ENCODE results near the gene ZNF462. TPM values are rescaled to one million over a fixed set of nuclear protein-coding genes. Genes with fewer than 3 reads are reported as not detected.
"Not testable (repeated sequence)": the region's sequence is repeated elsewhere in the genome, so short reads cannot be mapped to it uniquely, and the experiment has no call there.

Gene ZNF462
- total RNA-seq, 1 donor from 2014 or later, result 32.4 TPM

GRCh38 chr9:106964329-106964728, 101.4 kb downstream of the ZNF462 start:
- no peak for DNase-seq

DNA sequence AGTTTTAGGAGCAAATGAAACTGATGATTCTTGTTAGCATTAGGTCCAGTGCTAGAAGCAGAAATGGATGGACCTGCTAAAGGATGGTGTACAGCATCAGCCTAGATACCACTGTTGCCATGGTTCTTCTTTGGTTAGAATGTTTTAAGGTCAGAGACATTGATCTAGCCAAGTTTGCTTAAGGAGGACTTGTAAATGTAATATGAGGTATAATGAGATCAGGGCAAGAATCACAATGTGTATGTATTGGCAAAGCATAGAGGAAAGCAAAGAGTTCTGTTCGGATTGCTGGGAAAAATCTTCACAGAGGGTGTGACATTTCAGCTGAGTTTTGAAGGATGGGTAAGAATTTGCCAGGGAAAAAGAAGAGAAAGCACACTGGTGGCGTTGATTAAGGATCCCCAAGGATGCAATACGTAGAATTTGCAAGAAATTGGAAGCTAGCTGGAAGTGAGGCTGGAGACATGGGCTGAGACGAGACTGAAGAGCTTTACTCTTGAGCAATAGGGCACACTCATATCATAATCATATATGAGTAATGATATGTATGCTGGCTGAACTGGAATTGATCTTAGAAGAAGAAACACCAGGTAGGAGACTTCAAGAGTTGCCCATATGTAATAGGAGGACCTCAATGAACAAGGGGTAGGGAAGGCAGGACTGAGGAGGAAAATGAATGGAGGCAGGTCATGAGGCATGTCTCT, 102.0 kb downstream of the ZNF462 start:
- DNase-seq, result no peak

GRCh38 chr9:106966481-106966880, 103.5 kb downstream of the ZNF462 start:
- no peak for DNase-seq

DNA sequence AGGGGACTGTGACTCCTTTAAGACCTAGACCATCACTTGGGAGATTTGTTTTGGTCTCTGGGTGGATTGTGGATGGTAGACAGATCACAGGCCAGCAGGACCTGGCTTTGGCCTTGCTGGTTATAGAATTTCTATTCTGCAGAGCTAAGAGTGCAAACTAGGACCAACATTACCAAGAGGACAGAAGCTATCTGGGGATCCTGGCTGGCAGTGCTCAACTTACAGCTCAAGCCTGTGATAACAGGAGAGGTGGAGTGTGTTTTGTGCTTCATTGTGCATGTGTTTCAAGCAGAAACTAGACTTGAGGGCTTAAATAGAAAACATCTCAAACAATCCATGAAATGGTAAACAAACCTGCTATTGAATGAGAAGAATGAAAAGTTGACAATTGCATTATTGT, 106.7 kb downstream of the ZNF462 start:
- DNase-seq, result no peak

GRCh38 chr9:106970219-106970975, 107.4 kb downstream of the ZNF462 start:
- DNase-seq, result peak; percentile 7

GRCh38 chr9:106970976-106971457, 108.1 kb downstream of the ZNF462 start:
- DNase-seq, result no peak

GRCh38 chr9:106972082-106972481, 109.1 kb downstream of the ZNF462 start:
- DNase-seq, result no peak

GRCh38 chr9:106974341-106974740, 111.4 kb downstream of the ZNF462 start:
- DNase-seq, result no peak

- DNase-seq, result no peak
These were observed 113.8 kb downstream of the ZNF462 start for GRCh38 chr9:106976772-106977171.

DNA sequence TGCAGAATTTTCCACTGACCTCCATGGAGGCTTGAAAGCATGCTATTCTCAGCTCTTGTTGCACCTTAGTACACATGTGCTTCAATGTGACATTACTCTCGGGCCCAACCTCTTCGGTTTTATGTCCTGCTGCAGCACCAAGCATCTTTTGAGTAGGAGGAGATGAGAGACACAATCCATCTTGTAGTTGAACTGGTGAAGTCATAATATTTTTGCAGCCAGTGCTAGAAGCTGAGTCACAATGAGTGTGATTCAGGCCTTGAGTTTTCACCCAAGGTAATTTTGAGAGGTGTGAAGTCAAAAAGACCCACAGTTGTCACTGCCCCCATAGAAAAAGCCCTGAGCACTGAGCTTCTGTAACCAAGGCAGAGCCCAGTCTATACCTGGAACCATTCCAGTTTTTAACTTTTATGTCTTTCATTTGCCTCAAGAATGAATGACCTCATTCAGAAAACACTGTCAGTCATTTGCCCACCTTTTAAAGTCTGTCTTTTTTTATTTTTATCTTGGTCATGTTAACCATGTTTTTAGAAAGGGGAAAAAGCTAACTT, 117.7 kb downstream of the ZNF462 start:
- DNase-seq, result no peak

GRCh38 chr9:106981396-106982287, 118.7 kb downstream of the ZNF462 start:
- DNase-seq, result no peak

- no peak for DNase-seq
These were observed 119.7 kb downstream of the ZNF462 start for GRCh38 chr9:106982636-106983035.

GRCh38 chr9:106983346-106983745, 120.4 kb downstream of the ZNF462 start:
- DNase-seq, result no peak

GRCh38 chr9:106989904-106990303, 126.9 kb downstream of the ZNF462 start:
- DNase-seq, result not testable (repeated sequence)

DNA sequence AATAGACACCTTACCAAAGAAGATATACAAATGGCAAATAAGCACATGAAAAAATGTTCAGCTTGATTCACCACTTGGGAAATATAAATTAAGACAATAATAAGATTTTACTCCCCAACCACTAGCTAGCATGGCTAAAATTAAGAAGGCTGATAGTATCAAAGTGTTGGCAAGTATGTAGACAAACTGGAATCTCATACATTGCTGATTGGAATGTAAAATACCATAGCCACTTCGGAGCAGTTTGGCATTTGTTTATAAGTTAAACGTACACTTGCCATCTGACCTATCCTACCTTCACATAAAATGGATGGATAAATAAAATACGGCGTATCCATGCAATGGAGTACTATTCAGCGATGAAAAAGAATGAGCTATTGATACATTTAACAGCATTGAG, 129.2 kb downstream of the ZNF462 start:
- DNase-seq, result no peak

- no peak for DNase-seq
These were observed 130.6 kb downstream of the ZNF462 start for GRCh38 chr9:106993603-106994002.

- DNase-seq, result no peak
These were observed 131.5 kb downstream of the ZNF462 start for GRCh38 chr9:106994463-106994862.

DNA sequence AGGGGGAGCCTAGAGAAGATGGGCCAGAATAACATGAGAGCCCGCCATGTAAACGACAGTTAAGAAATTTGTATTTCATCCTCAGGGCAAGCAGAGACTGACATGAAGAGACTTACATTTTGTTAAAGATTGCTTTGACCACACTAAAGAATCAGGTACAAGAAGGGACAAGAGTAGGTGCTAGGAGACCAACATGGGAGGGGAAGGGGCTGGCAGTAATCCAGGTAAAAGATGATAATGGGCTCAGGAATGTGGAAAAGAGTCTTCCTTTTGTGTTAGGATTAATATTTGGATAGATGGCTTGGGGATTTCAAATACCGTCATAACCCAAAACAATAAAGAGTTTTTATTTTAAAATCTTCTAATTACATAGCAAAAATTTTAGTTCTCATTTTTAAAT, 137.3 kb downstream of the ZNF462 start:
- no peak for DNase-seq

- DNase-seq, result no peak
These were observed 142.2 kb downstream of the ZNF462 start for GRCh38 chr9:107005201-107005600.

DNA sequence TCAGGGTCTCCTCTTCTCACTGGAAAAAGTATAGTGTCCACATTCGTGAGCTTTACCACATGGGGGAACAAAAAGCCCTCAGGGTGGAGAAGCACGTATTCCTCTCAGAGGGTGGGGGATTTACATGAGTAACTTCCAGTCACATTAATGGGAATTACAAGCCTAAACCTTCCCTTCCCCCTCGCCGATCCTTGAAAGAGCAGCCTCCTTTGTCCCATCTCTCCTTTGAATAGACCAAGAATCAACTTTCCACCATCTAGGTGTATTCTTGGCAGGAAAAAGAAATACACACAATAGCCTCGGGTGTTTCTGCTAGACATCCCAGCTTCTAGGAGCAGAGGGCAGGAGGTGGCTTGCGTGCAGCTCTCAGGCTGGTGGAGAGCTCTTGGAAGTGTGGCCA, 144.4 kb downstream of the ZNF462 start:
- DNase-seq, result no peak

DNA sequence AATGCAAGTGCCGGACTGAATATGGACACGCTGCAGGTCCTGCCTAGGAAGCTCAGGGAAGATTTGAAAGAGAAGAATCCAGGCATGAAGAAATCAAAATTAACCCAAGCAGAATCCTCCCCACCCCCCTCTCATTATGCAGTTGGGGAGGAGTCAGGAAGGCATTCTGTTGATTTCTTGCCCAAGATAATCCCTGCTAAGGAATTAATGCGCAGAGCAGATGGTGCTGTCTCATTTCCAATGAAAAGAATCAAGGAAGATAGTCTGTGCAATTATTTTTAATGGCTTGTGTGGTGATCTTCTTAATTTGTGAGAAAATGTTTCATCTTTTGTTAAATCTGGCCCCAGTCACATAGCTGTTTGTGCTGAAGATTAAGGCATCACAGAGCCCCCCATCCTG, 145.0 kb downstream of the ZNF462 start:
- no peak for DNase-seq

- no peak for DNase-seq
These were observed 145.5 kb downstream of the ZNF462 start for GRCh38 chr9:107008447-107008846.

Data from tongue (tissue), 2 donors.